Activated T-helper 9 cell treated with anti-CD3 and anti-CD28 coated beads, Interleukin-2, amount 50 U/mL, for 16 hours (primary cell): Measurements from ENCODE around the gene NCAN.

Experiments used
- DNase-seq: peaks from one replicate; pipeline ENCODE4 v3.0.0-alpha.2; 2020; ENCODE audit warnings: low read depth

Gene NCAN

DNA sequence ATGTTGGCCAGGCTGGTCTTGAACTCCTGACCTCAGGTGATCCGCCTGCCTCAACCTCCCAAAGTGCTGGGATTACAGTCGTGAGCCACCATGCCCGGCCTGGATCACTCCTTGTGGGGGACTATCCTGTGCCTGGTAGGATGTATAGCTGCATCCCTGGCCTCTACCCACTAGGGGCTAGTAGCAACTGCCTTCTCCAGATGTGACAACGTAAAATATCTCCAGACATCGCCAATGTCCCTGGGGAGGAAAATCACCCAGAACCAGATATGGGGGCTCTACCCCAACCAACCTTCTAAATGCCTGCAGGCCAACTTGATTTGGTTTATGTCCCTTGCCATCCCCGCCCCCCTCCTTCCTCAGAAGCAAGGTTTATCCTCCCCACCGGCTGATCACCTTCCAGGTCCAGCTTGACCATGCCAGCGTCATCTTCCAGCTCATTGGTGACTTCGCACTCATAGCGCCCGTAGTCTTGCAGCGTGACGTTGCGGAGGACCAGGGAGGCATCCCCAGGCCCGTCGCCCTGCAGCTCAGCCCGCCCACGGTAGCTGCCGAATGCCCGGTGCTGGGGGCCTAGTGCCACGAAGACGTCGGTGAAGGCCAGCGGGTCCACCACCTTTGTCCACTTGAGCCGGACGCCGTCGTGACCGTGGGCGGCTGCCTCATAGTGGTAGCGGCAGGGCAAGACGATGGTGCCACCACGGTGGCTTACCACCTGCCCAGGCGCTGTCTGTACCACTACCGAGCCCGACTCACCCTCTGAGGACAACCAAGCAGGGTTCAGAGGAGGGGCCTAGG lies 48.9 kb downstream of the NCAN start:
- no peak for DNase-seq

DNA sequence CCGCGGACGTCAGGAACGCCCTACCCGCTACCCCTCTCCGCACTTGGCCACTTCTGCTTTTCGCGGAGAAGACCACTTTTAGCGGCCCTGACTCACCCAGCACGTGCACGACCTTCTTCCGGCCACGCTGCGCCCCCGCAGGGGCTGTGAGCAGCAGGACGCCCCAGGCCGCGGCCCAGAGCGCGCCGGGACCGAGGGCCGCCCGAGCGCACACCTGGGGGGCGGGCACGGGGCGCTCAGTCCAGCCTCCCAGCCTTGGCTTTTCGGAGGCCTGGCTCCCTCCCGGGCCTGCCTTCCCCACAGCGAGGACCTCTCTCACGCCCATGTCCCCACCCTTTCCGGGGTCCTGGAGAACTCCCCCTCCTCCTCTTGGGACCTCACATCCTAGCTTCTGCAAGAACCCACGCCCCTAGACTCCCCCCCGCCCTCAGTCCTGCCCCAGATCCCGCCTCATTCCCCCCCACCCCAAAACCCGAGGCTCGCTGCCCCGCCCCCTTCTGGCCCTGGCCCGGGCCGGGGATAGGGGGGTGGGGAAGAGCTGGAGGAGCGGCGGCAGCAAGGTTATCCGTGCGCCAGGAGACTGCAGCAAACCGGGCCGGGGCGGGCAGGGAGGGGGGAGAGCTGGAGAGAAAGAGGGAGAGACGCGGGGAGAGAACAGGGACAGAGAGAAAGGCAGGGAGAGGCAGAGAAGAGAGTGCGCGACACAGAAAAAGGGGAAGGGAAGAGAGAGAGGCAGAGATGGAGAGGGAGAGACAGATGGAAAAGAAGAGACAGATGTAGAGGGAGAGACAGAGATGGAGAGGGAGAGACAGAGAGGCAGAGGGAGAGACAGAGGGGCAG lies 49.8 kb downstream of the NCAN start:
- DNase-seq = no peak

DNA sequence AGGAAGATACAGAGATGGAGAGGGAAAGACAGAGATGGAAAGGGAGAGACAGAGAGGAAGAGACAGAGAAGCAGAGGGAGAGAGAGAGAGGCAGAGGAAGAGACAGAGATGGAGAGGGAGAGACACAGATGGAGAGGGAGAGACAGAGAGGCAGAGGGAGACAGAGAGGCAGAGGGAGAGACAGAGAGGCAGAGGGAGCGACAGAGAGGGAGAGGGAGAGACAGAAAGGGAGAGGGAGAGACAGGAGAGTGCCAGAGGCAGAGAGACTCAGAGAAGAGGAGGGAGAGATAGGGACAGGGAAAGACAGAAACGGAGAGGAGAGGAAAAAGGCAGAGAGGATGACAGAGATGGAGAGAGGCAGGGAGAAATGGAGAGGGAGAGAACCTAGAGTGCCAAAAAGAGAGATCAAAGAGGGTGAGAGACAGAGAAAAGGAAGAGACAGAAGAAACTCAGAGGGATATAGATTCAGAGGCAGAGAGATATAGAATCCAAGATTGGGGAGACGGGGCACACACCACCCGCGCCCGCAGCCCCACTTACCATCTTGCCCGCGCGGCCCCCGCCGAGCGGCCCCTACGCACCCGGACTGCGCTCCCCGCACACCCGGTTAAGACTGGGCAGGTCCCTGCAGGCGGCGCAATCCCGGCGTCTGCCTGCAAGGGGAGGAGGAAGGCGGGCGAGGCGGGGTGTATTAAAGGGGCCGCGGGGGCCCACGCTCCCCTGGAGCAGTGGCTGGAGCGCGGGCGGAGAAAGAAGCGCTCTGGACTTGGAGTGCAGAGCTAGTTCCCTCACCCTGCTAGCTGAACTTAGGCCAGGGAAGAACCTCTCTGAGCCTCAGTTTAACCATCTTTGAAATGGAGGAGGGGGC lies 50.7 kb downstream of the NCAN start:
- no peak for DNase-seq

DNA sequence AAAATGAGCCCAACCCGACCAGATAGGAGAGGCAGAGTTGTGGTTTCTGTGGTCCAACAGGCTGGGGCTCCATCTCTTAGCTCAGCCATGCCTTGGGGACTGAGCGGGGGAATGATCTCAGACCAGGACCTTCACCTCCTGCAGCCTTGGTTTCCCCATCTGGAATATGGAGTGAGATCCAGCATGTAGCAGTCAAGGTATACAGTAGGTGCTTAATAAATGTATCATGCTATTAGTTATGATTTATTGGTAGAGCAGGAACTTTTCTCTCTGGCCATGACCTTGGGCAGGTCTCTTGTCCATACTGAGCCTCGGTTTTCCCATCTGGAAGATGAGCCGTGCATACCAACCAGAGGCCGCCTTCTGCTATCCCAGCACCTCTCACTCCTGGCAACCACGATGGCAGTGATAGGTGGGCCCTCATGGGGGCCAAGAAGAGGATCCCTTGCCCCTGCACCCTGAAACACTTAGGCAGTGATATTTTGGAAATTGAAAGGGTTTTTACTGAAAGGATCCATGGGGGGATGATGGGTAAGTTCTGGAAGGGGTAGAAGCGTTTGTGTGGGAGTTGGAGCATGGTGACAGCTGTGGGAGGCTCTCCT lies 52.2 kb downstream of the NCAN start:
- no peak for DNase-seq

DNA sequence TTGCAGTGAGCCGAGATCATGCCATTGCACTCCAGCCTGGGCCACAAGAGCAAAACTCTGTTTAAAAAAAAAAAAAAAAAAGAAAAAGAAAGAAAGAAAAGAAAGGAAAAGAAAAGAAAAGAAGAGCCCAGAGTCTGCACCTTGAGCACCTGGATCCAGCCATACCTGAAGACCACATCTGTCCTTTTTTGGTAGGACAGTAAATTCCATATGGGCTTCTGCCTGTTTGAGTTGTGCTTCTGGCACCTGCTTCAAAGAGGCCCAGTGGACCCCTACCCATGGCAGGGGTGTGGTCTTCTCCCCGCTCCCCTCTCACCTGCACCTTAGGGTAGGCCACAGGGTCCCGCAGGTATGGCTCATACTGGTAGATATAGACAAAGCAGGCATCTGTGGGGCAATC lies 55.5 kb downstream of the NCAN start:
- DNase-seq = no peak

DNA sequence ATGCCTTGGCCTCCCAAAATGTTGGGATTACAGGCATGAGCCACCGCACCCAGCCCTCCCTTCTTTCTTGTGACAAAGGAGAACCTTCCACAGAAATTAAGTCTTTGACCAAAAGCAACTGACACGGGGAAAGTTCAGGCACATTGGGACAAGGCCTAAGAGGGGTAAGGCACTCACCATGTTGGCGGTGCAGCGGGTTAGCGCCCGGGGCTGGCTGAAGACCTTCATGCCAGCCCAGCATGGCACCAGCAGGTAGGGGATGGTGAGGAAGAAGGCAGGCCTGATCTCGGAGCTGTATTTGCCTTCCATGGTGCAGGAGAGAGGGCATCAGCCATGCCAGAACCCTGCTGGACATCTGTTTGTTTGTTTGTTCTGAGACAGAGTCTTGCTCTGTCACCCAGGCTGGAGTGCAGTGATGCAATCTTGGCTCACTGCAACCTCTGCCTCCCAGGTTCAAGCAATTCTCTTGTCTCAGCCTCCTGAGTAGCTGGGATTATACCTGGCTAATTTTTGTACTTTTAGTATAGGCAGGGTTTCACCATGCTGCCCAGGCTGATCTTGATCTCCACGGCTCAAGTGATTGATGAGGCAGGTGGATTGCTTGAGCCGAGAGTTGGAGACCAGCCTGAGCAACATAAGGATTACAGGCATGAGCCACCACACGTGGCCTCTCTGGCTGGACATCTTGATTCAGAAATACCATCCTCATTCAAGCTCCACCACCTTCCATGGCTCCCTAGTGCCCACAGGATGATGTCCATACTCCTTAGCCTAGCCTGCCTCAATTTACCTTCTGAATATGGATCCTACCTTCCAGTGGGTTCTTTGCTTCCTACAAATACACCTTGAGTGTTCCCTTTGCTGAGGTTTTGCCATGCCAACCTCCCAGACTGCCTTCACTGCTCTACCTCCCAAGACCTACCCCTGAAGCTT lies 57.0 kb downstream of the NCAN start:
- no peak for DNase-seq

DNA sequence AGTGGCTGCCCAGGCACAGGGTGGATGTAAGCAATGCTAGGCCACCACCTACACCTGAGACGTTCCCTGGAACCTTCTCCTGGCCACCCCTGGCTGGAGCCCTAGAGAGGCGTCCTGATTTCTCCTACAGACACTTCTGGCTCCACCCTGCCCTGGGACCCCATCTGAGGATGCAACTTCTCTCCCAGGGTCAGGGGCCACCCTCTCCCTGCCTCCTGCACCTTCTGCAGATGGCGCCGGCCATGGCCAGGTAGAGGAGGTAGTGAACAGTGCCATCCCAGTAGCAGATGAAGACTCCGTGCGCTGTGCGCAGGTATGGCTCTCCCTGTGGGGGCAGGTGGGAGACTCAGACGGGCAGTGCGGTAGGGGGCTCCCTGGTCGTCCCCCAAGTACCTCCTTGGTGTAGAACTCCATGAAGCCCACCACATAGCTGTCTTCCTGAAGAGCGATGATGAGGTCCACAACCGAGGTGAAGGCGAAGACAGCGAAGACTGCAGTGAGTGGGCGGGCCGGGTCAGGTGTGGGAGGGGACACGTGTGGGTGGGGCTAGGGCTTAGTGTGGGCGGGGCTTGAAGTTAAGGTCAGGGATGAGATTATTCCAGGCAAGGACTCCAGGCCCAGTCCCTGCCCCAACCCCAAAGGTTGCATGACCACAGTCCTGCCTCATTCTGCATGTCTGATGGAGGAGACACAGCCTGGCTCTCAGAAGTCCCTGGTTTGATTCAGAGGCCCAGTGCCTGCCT lies 58.4 kb downstream of the NCAN start:
- no peak for DNase-seq

DNA sequence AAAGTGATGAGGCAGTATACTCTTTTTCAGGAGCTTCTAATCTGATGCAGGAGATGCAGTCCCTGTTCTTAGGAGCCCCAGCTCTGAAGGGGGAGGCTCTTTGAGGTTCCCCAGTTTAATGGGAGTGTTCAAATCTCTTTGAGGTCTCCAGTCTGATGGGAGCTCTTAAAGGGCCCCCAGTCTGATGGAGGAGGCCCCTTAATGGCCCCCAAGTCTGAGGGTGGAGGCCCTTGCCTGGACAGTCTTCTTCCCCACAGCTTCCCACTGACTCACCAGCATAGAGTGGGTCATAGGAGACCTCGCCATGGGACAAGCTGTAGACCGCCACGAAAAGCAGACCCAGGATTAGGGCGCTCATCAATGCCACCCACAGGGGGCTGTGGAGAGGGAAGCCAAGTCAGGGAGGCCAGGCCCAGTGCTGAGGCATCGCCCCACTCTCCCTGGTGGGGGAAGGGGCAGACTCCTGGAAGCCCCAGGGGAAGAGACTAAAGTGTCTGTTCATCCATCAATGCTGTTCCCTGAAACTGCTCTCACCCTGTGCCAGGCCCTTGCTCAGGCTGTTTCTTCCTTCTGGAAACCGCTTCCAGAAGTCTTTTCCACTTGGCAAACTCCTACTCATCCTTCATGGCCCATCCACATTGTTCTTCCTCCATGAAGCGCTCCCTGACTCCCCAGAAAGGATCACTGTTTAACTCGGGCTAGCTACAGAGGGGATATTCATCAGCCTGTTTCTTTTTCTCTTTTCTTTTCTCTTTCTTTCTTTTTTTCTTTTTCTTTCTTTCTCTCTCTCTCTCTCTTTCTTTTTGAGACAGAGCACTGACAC lies 59.2 kb downstream of the NCAN start:
- DNase-seq = no peak

DNA sequence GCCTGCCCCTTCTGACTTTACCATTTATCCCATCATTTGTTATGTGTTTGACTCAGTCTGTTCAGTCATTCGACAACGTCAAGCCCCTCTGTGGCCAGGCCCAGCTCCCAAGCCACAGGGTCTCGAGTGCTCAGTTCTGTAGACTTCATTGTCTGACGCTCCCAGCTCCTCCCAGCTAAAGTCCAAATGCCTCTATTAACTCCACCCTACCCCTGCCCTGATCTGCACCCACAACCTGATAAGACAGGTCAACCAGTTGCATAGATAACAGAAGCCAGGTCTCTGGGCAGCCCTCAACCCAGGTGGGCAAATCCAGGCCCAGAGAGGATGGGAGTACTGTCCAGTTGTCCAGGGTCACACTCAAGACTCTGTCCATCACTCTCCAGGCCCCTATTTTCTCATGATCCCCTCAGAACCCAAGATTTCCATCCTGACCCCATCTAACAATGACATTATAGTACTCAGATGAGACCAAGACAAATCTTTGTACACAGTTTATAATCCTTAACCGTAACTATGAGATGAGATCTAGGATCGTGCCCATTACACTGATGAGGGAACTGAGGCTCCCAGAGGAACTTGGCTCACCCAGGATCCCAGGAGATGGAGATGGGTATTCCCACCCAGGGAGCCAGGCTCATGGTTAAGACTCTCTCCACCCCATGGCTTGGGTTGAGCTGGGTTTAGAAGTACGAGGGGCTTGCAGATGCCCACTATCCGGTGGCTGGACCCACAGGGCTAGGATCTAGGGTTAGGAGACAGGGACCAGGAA lies 60.3 kb downstream of the NCAN start:
- DNase-seq = no peak

DNA sequence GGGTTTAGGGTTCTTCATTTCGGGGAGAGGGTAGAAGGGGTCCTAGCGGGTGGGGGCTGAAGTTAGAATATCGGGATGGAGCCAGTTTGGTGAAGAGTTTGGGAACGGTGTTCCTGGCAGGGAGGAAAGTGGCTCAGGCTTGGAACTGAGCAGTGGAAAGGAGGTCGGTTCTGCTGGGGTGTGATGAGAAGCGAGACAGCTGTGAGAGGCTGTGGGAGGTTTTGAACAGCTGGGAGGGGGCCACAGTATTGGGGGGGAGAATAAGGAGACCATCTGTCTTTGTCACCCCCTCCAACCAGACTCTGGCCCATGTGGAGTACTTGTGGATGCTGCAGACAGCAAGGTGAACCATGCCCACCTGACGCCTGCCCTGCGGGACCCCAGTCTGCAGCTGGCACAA lies 62.4 kb downstream of the NCAN start:
- DNase-seq = no peak

DNA sequence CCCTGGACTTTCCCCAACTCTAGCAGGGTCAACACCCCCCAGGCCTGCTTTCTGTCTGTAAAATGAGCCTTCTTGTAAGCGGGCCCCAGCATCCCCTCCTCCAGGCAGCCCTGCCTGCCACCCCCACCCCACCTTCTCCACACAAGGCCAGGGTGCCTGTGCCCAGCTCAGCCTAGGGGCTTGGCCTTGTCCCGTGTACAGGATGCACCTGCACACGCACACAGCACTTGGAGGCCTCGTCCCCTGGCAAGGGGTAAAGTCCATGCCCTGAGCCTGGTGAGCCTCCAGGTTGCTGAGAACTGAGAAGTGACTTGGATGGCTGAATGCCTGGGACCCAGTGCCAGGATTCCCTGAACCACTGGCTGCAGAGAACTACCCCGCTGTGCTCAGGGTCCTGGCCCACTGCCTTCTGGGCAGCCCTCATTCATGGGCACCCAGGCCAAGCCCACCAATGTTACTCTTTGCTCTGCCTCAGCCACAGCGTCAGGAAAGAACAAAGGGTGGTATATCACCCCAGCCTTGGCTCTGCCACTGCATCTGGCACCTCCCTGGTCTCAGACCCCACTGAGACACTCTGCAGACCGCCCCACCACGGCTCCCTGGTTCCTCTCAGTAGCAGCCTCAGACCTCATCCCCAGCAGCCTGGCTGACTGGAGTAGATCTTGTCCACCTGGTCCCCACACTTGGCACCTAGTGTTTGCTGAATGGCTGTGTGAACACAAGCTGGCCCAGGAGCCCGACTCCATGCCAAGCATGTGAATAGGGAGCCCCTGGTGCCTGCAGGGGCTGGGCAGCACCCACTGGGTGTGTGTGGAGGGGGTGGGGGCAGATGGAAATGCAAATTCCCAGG lies 63.2 kb downstream of the NCAN start:
- DNase-seq = no peak

DNA sequence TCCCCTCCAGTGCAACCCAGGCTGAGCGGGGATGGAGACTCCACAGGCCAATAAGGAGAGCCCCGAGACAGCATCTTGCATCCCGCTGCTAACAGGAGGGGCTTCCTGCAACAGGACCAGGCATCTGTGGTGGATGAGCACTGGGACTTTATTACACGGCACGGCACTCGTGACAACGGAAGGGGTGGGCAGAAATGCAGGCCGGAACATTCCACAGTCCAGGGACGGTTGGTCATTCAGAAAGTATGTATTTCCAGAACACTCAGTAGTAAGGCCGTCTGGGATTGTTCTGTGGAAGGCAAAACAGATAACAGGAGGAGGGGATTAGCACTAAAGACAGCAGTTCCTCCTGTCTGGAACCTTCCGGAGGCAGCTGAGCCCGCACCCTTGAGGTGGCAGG lies 64.6 kb downstream of the NCAN start:
- no peak for DNase-seq

DNA sequence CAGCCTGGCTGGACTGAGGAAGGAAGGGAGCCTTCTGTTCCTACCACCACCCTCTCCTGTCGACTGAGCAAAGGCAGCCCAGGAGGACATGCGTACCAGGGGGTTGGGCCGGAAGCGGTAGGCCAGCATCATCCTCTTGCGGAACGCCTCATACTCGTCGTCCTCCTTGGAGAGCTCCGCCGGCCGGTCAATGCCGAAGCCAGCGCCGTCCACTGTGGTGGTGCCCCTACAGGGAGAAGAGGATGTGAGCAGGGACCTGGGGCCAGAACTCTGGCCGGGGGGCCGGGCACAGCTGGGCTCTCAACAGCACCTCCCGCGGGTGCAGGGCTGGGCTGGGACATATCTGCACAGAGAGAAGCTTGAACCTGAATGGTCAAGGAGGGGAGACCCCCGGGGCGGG lies 65.1 kb downstream of the NCAN start:
- no peak for DNase-seq

DNA sequence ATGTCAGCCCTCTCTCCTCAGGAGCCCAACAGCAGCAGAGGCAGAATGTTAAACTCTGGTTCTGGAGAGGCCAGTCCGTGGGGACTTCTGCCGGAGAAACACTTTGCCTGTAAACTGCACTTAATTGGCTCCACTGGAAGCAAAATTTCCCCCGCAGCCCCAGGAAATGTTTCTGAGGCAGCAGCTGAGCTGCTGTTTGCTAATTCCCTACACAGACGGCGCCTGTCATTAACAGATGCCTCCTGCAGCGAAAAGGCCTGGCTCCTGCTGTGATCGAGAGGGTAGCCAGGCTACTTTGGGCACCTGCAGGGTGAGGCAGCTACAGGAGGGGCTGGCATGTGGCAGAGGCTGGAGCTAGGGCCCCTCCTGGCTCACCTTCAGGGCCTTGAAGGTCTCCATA lies 66.6 kb downstream of the NCAN start:
- no peak for DNase-seq

DNA sequence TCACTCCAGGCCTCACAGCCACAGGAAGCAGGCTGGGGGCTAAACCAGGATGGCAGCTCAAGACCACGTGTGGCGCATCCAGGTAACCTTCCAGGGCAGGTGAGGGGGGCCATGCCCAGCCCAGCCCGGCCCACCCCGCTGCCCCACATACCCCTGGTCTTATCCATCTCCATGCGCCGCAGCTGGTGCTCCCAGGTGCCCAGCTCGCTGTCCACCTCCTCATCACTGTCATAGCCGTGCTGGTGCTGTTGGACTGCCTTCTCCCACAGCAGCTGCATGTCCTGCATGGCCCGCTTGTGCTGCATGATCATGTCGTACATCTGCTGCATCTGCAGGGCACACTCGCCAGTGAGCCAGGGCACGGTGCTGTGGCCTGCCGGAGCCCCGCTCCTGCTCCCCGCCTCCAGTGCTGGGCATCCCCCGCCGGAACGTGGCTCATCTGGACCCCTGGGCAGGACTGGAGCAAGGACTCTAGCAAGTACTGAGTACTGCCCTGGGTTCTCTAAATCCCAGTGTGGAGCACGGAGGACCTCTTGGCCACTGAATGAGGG lies 67.4 kb downstream of the NCAN start:
- DNase-seq = no peak

DNA sequence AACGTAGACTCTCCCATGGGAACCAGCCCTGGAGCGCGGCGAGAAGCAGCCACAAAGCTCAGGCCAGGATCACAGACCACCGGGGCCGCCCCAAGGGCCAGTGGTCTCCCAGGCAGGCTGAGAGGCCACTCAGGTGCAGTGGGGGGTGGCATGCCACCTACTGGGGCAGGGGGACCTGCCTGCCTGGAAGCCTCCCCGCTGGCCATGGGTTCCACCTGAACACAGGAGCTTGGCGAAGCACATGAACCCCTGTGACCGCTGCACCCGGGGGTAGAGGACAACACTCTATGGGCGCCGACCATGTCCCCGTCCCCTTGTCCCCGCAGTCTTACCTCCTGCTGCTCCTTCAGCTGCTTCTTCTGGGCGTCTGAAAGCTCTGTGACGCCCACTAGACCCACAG lies 68.1 kb downstream of the NCAN start:
- no peak for DNase-seq

DNA sequence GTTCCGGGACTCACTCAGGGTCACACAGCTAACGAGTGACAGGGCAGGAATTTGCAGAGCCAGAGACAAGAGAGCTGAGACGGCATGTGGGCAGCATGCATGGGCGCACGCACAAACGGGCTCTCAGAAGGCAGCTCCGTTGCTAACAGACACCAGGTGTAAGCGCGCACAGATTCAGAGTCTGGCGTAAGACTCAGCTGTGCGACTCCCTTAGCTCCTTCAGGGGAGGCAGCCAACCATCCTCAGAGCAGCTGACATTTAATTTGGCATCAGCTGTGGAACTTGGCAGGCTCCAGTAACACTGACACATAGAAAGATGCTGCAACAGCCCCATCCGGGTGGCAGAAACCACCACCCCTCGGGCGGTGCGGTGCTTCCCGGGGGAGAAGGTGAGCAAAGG lies 68.8 kb downstream of the NCAN start:
- DNase-seq = no peak
